ENCODE measurements around the gene SHPK.

GRCh38 chr17:3600529-3601205 is 35.4 kb downstream of the SHPK start:
- TF ChIP-seq POLR2A (IDR thresholded peaks at IDR 0.05) (no peak), CTCF (IDR thresholded peaks at IDR 0.05) (no peak)
